ENCODE data around the gene GSTP1.
"Not testable (repeated sequence)": the region's sequence is repeated elsewhere in the genome, so short reads cannot be mapped to it uniquely, and the experiment has no call there.

GSTP1 gene

GRCh38 chr11:67564230-67564629 is 19.4 kb upstream of the GSTP1 start:
- no peak for DNase-seq

GRCh38 chr11:67571443-67571842 is 12.2 kb upstream of the GSTP1 start:
- no peak for DNase-seq

GRCh38 chr11:67572305-67572704 is 11.3 kb upstream of the GSTP1 start:
- no peak for DNase-seq

- DNase-seq = peak; percentile 49
These were observed 10.7 kb upstream of the GSTP1 start for GRCh38 chr11:67572747-67573419.

GRCh38 chr11:67574938-67575337 is 8.7 kb upstream of the GSTP1 start:
- no peak for DNase-seq

- no peak for DNase-seq
These were observed 6.7 kb upstream of the GSTP1 start for GRCh38 chr11:67576735-67577475.

GRCh38 chr11:67577951-67578350 is 5.7 kb upstream of the GSTP1 start:
- DNase-seq = no peak

GRCh38 chr11:67581469-67581868 is 2.1 kb upstream of the GSTP1 start:
- DNase-seq = no peak

GRCh38 chr11:67582011-67582410 is 1.6 kb upstream of the GSTP1 start:
- no peak for DNase-seq

GRCh38 chr11:67584205-67584880 is 731 bp downstream of the GSTP1 start:
- DNase-seq = peak; percentile 55

- no peak for DNase-seq
These were observed 1.6 kb downstream of the GSTP1 start for GRCh38 chr11:67584881-67585873.

GRCh38 chr11:67585911-67586310 is 2.3 kb downstream of the GSTP1 start:
- no peak for DNase-seq

- no peak for DNase-seq
These were observed 3.1 kb downstream of the GSTP1 start for GRCh38 chr11:67586568-67587250.

- DNase-seq = no peak
These were observed 4.5 kb downstream of the GSTP1 start for GRCh38 chr11:67588136-67588503.

GRCh38 chr11:67588899-67589415 is 5.3 kb downstream of the GSTP1 start:
- not testable (repeated sequence) for DNase-seq

- DNase-seq = no peak
These were observed 9.4 kb downstream of the GSTP1 start for GRCh38 chr11:67592880-67593564.

GRCh38 chr11:67593565-67593905 is 9.9 kb downstream of the GSTP1 start:
- DNase-seq = no peak

GRCh38 chr11:67594480-67594879 is 10.9 kb downstream of the GSTP1 start:
- DNase-seq = no peak

- no peak for DNase-seq
These were observed 13.2 kb downstream of the GSTP1 start for GRCh38 chr11:67596753-67597300.

- not testable (repeated sequence) for DNase-seq
These were observed 13.8 kb downstream of the GSTP1 start for GRCh38 chr11:67597458-67597857.

GRCh38 chr11:67597963-67598362 is 14.4 kb downstream of the GSTP1 start:
- not testable (repeated sequence) for DNase-seq

Data from EL (cell line).